HFFc6 (cell line): ENCODE results near the gene PTPRN2. TPM values are rescaled to one million over a fixed set of nuclear protein-coding genes. Genes with fewer than 3 reads are reported as not detected.

Experiments used
- DNase-seq: peaks from one replicate; pipeline ENCODE4 v3.0.0-alpha.2; 2018
- H3K27ac Mint-ChIP-seq: 2 replicates; pipeline ENCODE4 v1.8.0; 2020; ENCODE audit warnings: mild to moderate bottlenecking, mixed read lengths
- H3K27me3 Mint-ChIP-seq: 2 replicates; pipeline ENCODE4 v1.8.0; 2021; ENCODE audit warnings: mild to moderate bottlenecking, moderate library complexity, mixed read lengths; ENCODE audit not compliant: insufficient read depth
- H3K36me3 Mint-ChIP-seq: 2 replicates; pipeline ENCODE4 v1.8.0; 2021; ENCODE audit warnings: low read depth, mixed read lengths
- H3K4me1 Mint-ChIP-seq: 2 replicates; pipeline ENCODE4 v1.8.0; 2020; ENCODE audit warnings: low read depth, mixed read lengths
- H3K4me3 Mint-ChIP-seq: 2 replicates; pipeline ENCODE4 v1.8.0; 2020; ENCODE audit warnings: mild to moderate bottlenecking, moderate library complexity, mixed read lengths
- H3K9me3 Mint-ChIP-seq: 2 replicates; pipeline ENCODE4 v1.8.0; 2020; ENCODE audit warnings: mild to moderate bottlenecking, mixed read lengths
- total RNA-seq, 6 experiments: library from RNA; stranded (reverse); fragmentation: NEBNext Ultra II Directional; extraction: Animal tissue kit (Norgen Biotek cat#: 25700); gene quantifications; 2 replicates in 1 of 6; 3 replicates in 5 of 6; pipeline ENCODE4 v1.2.3, GENCODE V29; 2021
- TF ChIP-seq, protein P1 (sequence below): fragments of 200-600 bp; sonication (generic); IDR thresholded peaks from 2 replicates; pipeline ENCODE4 v1.5.0; 2021; ENCODE audit warnings: antibody characterized with exemption, mild to moderate bottlenecking

PTPRN2 gene
- total RNA-seq, 6 experiments from 2014 or later: 0.05 to 0.27 (median 0.23) TPM

DNA sequence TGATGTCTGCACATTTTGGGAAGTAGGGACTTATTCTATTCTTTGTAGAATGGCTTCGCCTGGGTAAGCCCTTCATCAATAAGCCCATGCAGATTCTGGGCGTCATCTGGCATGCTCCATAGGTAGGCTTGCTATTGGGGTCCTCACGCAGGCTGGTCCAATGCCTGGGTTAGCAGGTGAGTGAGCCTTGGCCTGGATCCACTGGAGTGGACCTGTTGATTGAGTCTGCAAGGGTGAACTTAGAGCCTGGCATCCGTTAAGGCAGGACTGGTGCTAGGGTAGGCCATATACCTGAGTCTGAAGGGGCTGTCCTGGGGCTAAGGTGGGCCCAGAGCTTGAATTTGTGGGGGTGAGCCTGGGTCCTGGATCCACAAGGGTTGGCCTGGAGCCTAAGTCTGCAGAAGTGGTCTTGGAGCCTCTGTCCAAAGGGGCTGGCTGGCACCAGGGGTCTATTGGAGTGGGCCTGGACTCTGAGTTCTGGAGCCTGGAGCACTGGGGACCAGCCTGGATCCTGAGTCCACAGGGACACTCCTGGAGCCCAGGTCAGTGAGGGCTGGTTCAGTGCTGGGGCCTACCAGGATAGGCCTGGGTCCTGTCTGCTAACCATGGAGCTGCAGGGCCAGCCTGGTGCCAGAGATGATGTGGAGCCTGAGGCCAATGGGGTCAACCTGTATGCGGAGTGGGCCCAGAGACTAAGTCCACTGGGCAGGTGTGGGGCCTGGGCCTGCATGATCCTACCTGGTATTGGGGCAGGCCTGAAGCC lies 297.7 kb downstream of the PTPRN2 start:
- Mint-ChIP-seq H3K9me3 (peaks cover 58% of the 10 kb centered on the region), H3K4me1 (no peaks in the 10 kb centered on the region)
- DNase-seq: no peak

DNA sequence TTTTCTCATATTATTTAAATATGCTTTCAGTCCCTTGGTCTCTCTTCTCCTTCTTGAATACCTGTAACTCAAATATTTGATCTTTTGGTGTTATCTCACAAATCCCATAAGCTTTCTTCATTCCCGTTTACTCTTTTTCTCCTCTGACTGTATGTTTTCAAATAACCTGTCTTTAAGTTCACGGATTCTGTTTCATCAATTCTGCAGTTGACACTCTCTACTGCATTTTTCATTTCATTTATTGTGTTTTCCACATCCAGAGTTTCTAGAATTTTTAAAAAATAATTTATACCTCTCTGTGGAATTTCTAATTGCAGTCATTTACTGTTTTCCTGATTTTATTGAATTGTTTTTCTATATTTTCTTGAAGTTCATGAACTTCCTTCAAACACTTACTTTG lies 298.4 kb downstream of the PTPRN2 start:
- Mint-ChIP-seq H3K27ac (no peak overlapping the region), H3K36me3 (peaks cover 10% of the 10 kb centered on the region; the same call in 1 of the 2 replicates), H3K4me1 (no peaks in the 10 kb centered on the region), H3K4me3 (no peak overlapping the region), H3K27me3 (no peaks in the 10 kb centered on the region; the same call in 1 of the 2 replicates), H3K9me3 (peaks cover 58% of the 10 kb centered on the region)
- TF ChIP-seq, protein P1, sequence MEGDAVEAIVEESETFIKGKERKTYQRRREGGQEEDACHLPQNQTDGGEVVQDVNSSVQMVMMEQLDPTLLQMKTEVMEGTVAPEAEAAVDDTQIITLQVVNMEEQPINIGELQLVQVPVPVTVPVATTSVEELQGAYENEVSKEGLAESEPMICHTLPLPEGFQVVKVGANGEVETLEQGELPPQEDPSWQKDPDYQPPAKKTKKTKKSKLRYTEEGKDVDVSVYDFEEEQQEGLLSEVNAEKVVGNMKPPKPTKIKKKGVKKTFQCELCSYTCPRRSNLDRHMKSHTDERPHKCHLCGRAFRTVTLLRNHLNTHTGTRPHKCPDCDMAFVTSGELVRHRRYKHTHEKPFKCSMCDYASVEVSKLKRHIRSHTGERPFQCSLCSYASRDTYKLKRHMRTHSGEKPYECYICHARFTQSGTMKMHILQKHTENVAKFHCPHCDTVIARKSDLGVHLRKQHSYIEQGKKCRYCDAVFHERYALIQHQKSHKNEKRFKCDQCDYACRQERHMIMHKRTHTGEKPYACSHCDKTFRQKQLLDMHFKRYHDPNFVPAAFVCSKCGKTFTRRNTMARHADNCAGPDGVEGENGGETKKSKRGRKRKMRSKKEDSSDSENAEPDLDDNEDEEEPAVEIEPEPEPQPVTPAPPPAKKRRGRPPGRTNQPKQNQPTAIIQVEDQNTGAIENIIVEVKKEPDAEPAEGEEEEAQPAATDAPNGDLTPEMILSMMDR: no peak
- DNase-seq: no peak

More for the DNA sequence above, 297.7 kb downstream of the PTPRN2 start:
- H3K4me3 Mint-ChIP-seq: no peak overlapping the region
- no peak overlapping the region for H3K27ac Mint-ChIP-seq
- TF ChIP-seq, protein P1: no peak
- peaks cover 10% of the 10 kb centered on the region; the same call in 1 of the 2 replicates for H3K36me3 Mint-ChIP-seq
- no peaks in the 10 kb centered on the region; the same call in 1 of the 2 replicates for H3K27me3 Mint-ChIP-seq

DNA sequence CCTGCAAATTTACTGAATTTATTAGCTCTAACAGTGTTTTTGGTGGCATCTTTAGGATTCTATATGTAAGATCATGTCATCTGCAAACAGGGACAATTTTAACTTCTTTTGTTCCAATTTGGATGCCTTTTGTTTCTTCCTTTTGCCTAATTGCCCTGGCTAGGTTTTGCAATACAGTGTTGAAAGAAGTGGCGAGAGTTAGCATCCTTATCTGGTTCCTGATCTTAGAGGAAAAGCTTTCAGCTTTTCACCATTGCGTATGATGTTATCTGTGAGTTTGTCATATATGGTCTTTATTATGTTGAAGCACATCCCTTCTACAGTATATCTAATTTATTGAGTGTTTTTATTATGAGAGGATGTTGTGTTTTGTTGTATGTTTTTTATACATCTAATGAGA lies 301.4 kb downstream of the PTPRN2 start:
- H3K9me3 Mint-ChIP-seq: peaks cover 75% of the 10 kb centered on the region
- no peaks in the 10 kb centered on the region for H3K4me1 Mint-ChIP-seq
- no peaks in the 10 kb centered on the region for H3K27me3 Mint-ChIP-seq
- TF ChIP-seq, protein P1: no peak
- peaks cover 14% of the 10 kb centered on the region for H3K36me3 Mint-ChIP-seq
- no peak overlapping the region for H3K4me3 Mint-ChIP-seq
- no peak for DNase-seq
- H3K27ac Mint-ChIP-seq: no peak overlapping the region

DNA sequence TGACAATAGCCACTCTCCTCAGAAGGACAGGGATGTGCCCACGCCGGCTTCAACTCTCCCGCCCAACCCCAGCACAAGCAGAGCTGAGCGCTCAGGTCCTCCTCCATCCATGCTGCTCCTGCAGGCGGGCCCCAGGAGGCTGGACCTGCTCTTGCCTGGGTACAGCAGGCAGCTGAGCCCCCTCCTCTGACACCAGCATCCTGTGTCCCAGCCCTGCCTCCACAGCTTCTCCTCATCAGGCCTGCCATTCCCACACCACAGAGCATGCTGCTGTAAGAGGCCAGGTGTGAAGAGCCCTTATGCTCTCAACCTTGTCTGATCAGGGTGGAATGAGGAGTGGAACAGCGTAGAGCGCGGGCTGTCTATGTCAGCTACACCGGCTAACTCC lies 302.2 kb downstream of the PTPRN2 start:
- Mint-ChIP-seq H3K9me3 (peaks cover 75% of the 10 kb centered on the region), H3K4me3 (no peak overlapping the region)

DNA sequence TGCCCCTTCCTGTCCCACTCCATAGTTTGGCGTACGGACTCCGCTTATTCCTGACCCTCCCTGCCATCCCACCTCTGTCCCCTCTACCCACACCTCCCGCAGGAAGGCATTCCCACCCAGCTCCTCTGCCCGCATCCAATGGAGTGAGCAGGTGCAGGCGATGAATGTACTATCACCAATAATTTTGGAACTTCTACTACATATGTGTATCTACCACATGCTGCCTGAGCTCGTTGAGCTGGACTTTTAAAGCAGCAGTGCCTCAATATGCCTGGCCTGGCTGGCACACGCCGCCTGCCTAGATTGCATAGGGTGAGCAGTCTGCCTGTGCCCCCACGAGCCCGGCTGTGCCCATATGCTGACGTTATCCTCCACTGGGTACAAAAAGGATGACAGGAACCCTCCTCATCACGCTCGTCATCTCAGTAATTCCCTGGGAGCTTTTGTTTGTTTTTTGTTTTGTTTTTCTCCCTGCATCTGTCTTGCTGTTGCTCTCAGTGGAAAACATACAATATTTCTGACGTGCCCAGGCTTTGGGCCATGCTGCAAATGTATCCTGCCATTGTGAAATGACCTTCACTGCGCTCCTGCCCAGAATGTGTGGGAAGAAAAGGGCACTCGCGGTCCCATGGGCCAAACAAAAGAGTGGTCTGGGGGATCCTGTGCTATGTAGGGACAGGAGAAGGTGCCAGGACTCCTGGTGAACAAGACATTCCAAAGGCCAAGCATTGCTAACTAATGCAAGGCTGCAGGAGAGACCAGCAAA lies 302.8 kb downstream of the PTPRN2 start:
- peaks cover 10% of the 10 kb centered on the region; the same call in 1 of the 2 replicates for H3K36me3 Mint-ChIP-seq
- H3K27me3 Mint-ChIP-seq: no peaks in the 10 kb centered on the region
- no peak overlapping the region for H3K4me3 Mint-ChIP-seq
- H3K9me3 Mint-ChIP-seq: peaks cover 79% of the 10 kb centered on the region
- H3K27ac Mint-ChIP-seq: no peak overlapping the region
- TF ChIP-seq, protein P1: no peak
- DNase-seq: no peak
- H3K4me1 Mint-ChIP-seq: no peaks in the 10 kb centered on the region

More for the DNA sequence above, 302.2 kb downstream of the PTPRN2 start:
- Mint-ChIP-seq H3K27ac (no peak overlapping the region), H3K36me3 (peaks cover 10% of the 10 kb centered on the region; the same call in 1 of the 2 replicates), H3K27me3 (no peaks in the 10 kb centered on the region), H3K4me1 (no peaks in the 10 kb centered on the region)
- TF ChIP-seq, protein P1: no peak
- no peak for DNase-seq
